GM18499 (cell line): ENCODE results near the gene GLI1.
A peak's percentile ranks its signal among the peaks of the same experiment; 100 is the strongest.
"Not testable (repeated sequence)": the region's sequence is repeated elsewhere in the genome, so short reads cannot be mapped to it uniquely, and the experiment has no call there.

Experiments
- ATAC-seq: cut with Tn5 transposase; IDR thresholded peaks from one replicate; pipeline ENCODE4 v1.9.1; 2021; ENCODE audit warnings: moderate number of reproducible peaks; ENCODE audit not compliant: insufficient read depth, unreplicated experiment

The GLI1 gene

GRCh38 chr12:57459750-57460467 is at the start of gene GLI1:
TSS of gene GLI1 (plus strand) at chr12:57459785. CDS start at chr12:57463692, 3,907 bp downstream.
- ATAC-seq, result no peak

GRCh38 chr12:57410534-57410933 is 49.1 kb upstream of the GLI1 start:
- ATAC-seq, result no peak

GRCh38 chr12:57414160-57414559 is 45.4 kb upstream of the GLI1 start:
- ATAC-seq, result not testable (repeated sequence)

GRCh38 chr12:57415088-57415487 is 44.5 kb upstream of the GLI1 start:
- no peak for ATAC-seq

GRCh38 chr12:57416039-57416996 is 43.3 kb upstream of the GLI1 start:
- no peak for ATAC-seq

GRCh38 chr12:57418255-57418654 is 41.3 kb upstream of the GLI1 start:
- no peak for ATAC-seq

GRCh38 chr12:57419495-57419894 is 40.1 kb upstream of the GLI1 start:
- ATAC-seq, result no peak

GRCh38 chr12:57420482-57420881 is 39.1 kb upstream of the GLI1 start:
- ATAC-seq, result no peak

GRCh38 chr12:57426948-57427347 is 32.6 kb upstream of the GLI1 start:
- ATAC-seq, result not testable (repeated sequence)

GRCh38 chr12:57428965-57429364 is 30.6 kb upstream of the GLI1 start:
- ATAC-seq, result no peak

GRCh38 chr12:57429473-57430111 is 30.0 kb upstream of the GLI1 start:
- ATAC-seq, result no peak

- ATAC-seq, result peak; percentile 5
Observed at GRCh38 chr12:57430112-57430930, 29.3 kb upstream of the GLI1 start.

- ATAC-seq, result peak; percentile 48
Observed at GRCh38 chr12:57430931-57431566, 28.5 kb upstream of the GLI1 start, which contains the start of gene R3HDM2. TSS of gene R3HDM2 (minus strand) at chr12:57431043. CDS start at chr12:57310428, 120,615 bp downstream.

- ATAC-seq, result no peak
Observed at GRCh38 chr12:57431654-57432188, 27.9 kb upstream of the GLI1 start.

GRCh38 chr12:57433370-57433769 is 26.2 kb upstream of the GLI1 start:
- ATAC-seq, result no peak

GRCh38 chr12:57434517-57435223 is 24.9 kb upstream of the GLI1 start, which contains the start of gene INHBC:
TSS of gene INHBC (plus strand) at chr12:57434784. CDS start at chr12:57434887, 103 bp downstream.
- ATAC-seq, result no peak

- ATAC-seq, result no peak
Observed at GRCh38 chr12:57435293-57435692, 24.3 kb upstream of the GLI1 start.

- no peak for ATAC-seq
Observed at GRCh38 chr12:57438400-57438799, 21.2 kb upstream of the GLI1 start.
